AG04450 (cell line): Measurements from ENCODE around the gene ACKR2. TPM values are rescaled to one million over a fixed set of nuclear protein-coding genes. Genes with fewer than 3 reads are reported as not detected.

ENCODE experiments used
- CTCF ChIA-PET: fragments of 300-600, 350-600 bp; formaldehyde crosslinking; extraction: SDS; loops from one replicate; lab custom pipeline; 2022; ENCODE audit warnings: antibody characterized with exemption, inconsistent platforms; lab: Charles Lee
- POLR2A ChIA-PET: fragments of 350-600 bp; formaldehyde crosslinking; extraction: SDS; loops from one replicate; lab custom pipeline; 2021; ENCODE audit warnings: antibody characterized with exemption, inconsistent platforms; lab: Yijun Ruan, JAX
- DNase-seq: peaks from one replicate; pipeline ENCODE4 v3.0.0-alpha.2; 2011; ENCODE audit warnings: low read depth, low spot score
- H3K27ac ChIP-seq: one replicate; pipeline ENCODE4 v1.5.1; 2012; ENCODE audit warnings: low read depth, low read length, control low read depth
- H3K27me3 ChIP-seq: one replicate; pipeline ENCODE4 v1.6.0; 2012; ENCODE audit warnings: low read length; ENCODE audit not compliant: control insufficient read depth, insufficient read depth
- H3K4me3 ChIP-seq: 2 replicates; pipeline ENCODE4 v1.5.1; 2011; ENCODE audit warnings: mild to moderate bottlenecking, low read depth, low read length, control low read depth
- H3K9me3 ChIP-seq: 2 replicates; pipeline ENCODE4 v1.5.1; 2012; ENCODE audit warnings: low read length; ENCODE audit not compliant: control insufficient read depth, insufficient read depth
- CTCF ChIP-seq: IDR thresholded peaks from 2 replicates; pipeline ENCODE4 v1.5.1; 2011; ENCODE audit warnings: low read depth, low read length, control low read depth, inconsistent platforms
- polyA plus RNA-seq: library from polyadenylated mRNA; depleted of rRNA; stranded (reverse); fragments of >200 nt; gene quantifications from 2 replicates; pipeline ENCODE4 v1.2.3, GENCODE V29; 2011

The ACKR2 gene
- polyA plus RNA-seq, 1 experiment: 0.04 TPM

- H3K27ac ChIP-seq: no peak overlapping the region
- no peak for TF ChIP-seq CTCF
- no peaks in the 10 kb centered on the region for H3K9me3 ChIP-seq
- CTCF ChIA-PET: no interaction called here
- peaks cover 18% of the 10 kb centered on the region for H3K27me3 ChIP-seq
- POLR2A ChIA-PET: no interaction called here
- no peak for DNase-seq
- H3K4me3 ChIP-seq: no peak overlapping the region
Measured at GRCh38 chr3:42871592-42872196, 62.4 kb downstream of the ACKR2 start.

- CTCF ChIA-PET: no interaction called here
- Histone ChIP-seq H3K4me3 (no peak overlapping the region), H3K9me3 (no peaks in the 10 kb centered on the region), H3K27ac (no peak overlapping the region), H3K27me3 (peaks cover 21% of the 10 kb centered on the region)
- POLR2A ChIA-PET: no interaction called here
- TF ChIP-seq CTCF: no peak
- DNase-seq: no peak
Measured at GRCh38 chr3:42872718-42873117, 63.5 kb downstream of the ACKR2 start.

GRCh38 chr3:42873221-42873982 is 64.2 kb downstream of the ACKR2 start:
- ChIA-PET CTCF (no interaction called here), POLR2A (no interaction called here)
- Histone ChIP-seq H3K4me3 (no peak overlapping the region), H3K9me3 (no peaks in the 10 kb centered on the region), H3K27ac (no peak overlapping the region), H3K27me3 (peaks cover 21% of the 10 kb centered on the region)
- DNase-seq: no peak
- TF ChIP-seq CTCF: no peak

GRCh38 chr3:42874749-42875148 is 65.5 kb downstream of the ACKR2 start:
- DNase-seq: no peak
- ChIA-PET CTCF (no interaction called here), POLR2A (no interaction called here)
- no peak overlapping the region for H3K4me3 ChIP-seq
- H3K27ac ChIP-seq: no peak overlapping the region
- TF ChIP-seq CTCF: no peak
- H3K9me3 ChIP-seq: no peaks in the 10 kb centered on the region
- H3K27me3 ChIP-seq: peaks cover 12% of the 10 kb centered on the region

- no peak for DNase-seq
Measured at GRCh38 chr3:42875325-42876151, 66.3 kb downstream of the ACKR2 start, which contains the start of gene CYP8B1. TSS of gene CYP8B1 (minus strand) at chr3:42875879. CDS start at chr3:42875816, 63 bp downstream.

More at GRCh38 chr3:42875325-42876151, 66.3 kb downstream of the ACKR2 start, which contains the start of gene CYP8B1:
- no peak within 1 kb of the TSS for H3K27ac ChIP-seq
- H3K9me3 ChIP-seq: no peaks in the 10 kb centered on the region
- peaks cover 12% of the 10 kb centered on the region for H3K27me3 ChIP-seq
- CTCF ChIA-PET: no interaction called here
- no peak within 1 kb of the TSS for H3K4me3 ChIP-seq
- no peak for TF ChIP-seq CTCF
- POLR2A ChIA-PET: no interaction called here
